Measurements from ENCODE around the gene AGAP1.

GRCh38 chr2:235639428-235639773 lies 145.6 kb downstream of the AGAP1 start:
- no peak for TF ChIP-seq CTCF (IDR thresholded peaks at IDR 0.05)
- no peak for TF ChIP-seq POLR2A (IDR thresholded peaks at IDR 0.05)

All from heart left ventricle (tissue), 13 donors.